Measurements from ENCODE around the gene NLRP8.
A peak's percentile ranks its signal among the peaks of the same experiment; 100 is the strongest.
"Not testable (repeated sequence)": the region's sequence is repeated elsewhere in the genome, so short reads cannot be mapped to it uniquely, and the experiment has no call there.

Gene NLRP8

GRCh38 chr19:55973982-55974381 is 26.4 kb downstream of the NLRP8 start:
- no peak for DNase-seq (ENCODE audit: low spot score)

GRCh38 chr19:55980415-55980814 is 32.8 kb downstream of the NLRP8 start:
- DNase-seq (ENCODE audit: low spot score) = no peak

- no peak for DNase-seq (ENCODE audit: low spot score)
Observed at GRCh38 chr19:55985254-55985653, 37.6 kb downstream of the NLRP8 start.

- DNase-seq (ENCODE audit: low spot score) = no peak
Observed at GRCh38 chr19:55986487-55986886, 38.9 kb downstream of the NLRP8 start, which contains the start of gene NLRP5. Gene NLRP5, plus strand, starts transcription at chr19:55986775.

- DNase-seq (ENCODE audit: low spot score) = no peak
Observed at GRCh38 chr19:55990831-55991230, 43.2 kb downstream of the NLRP8 start.

GRCh38 chr19:55993492-55993891 is 45.9 kb downstream of the NLRP8 start:
- DNase-seq (ENCODE audit: low spot score) = no peak

- DNase-seq (ENCODE audit: low spot score) = no peak
Observed at GRCh38 chr19:56014765-56015164, 67.1 kb downstream of the NLRP8 start.

- DNase-seq (ENCODE audit: low spot score) = peak; percentile 0
Observed at GRCh38 chr19:56015756-56016155, 68.1 kb downstream of the NLRP8 start.

- DNase-seq (ENCODE audit: low spot score) = not testable (repeated sequence)
Observed at GRCh38 chr19:56019325-56019724, 71.7 kb downstream of the NLRP8 start.

GRCh38 chr19:56020355-56020975 is 72.8 kb downstream of the NLRP8 start:
- not testable (repeated sequence) for DNase-seq (ENCODE audit: low spot score)

- DNase-seq (ENCODE audit: low spot score) = no peak
Observed at GRCh38 chr19:56026769-56027168, 79.1 kb downstream of the NLRP8 start.
